ENCODE data around the gene PLA2G2F. TPM values are rescaled to one million over a fixed set of nuclear protein-coding genes. Genes with fewer than 3 reads are reported as not detected.
"Not testable (repeated sequence)": the region's sequence is repeated elsewhere in the genome, so short reads cannot be mapped to it uniquely, and the experiment has no call there.

Gene PLA2G2F
- total RNA-seq, 2 experiments from 2014 or later, result not detected

- H3K27ac Mint-ChIP-seq, result no peak overlapping the region
- no peaks in the 10 kb centered on the region for H3K36me3 ChIP-seq (ENCODE audit: insufficient read depth, low read length)
- H3K9me3 ChIP-seq (ENCODE audit: control insufficient read depth in 1 of 2, insufficient read depth in 1 of 2, low read length in 2 of 2), result peaks cover 0 to 3% of the 10 kb centered on the region in 2 experiments
- H3K4me1 ChIP-seq (ENCODE audit: insufficient read depth, low read length), result no peaks in the 10 kb centered on the region
- DNase-seq, result peak in 1 of 14 experiments; percentile 20
- intact Hi-C loops (cut with DNase I, micrococcal nuclease), result no loop called here
- no peak for TF ChIP-seq CTCF (IDR thresholded peaks at IDR 0.05)
- no peaks in the 10 kb centered on the region for H3K4me1 Mint-ChIP-seq (ENCODE audit: low read depth)
- peaks cover 0 to 6% of the 10 kb centered on the region in 2 experiments for H3K27me3 ChIP-seq (ENCODE audit: control insufficient read depth in 1 of 2, insufficient read depth in 2 of 2, low read length in 2 of 2)
- ChIA-PET CTCF (interaction anchor here (1.2 kb wide), 1 partner anchor 27 kb away, joined by 4 read pairs; no protein-coding TSS in a partner anchor), POLR2A (no interaction called here)
- H3K4me3 Mint-ChIP-seq, result no peak overlapping the region
- no peaks in the 10 kb centered on the region for H3K36me3 Mint-ChIP-seq (ENCODE audit: low read depth)
- H3K9me3 Mint-ChIP-seq, result no peaks in the 10 kb centered on the region
- H3K27me3 Mint-ChIP-seq, result peaks cover 27% of the 10 kb centered on the region
- H3K4me3 ChIP-seq (ENCODE audit: low read length), result no peak overlapping the region
- ATAC-seq (ENCODE audit: poor library complexity), result no peak
- no peak overlapping the region for H3K27ac ChIP-seq (ENCODE audit: low read depth in 1 of 2, low read length in 2 of 2)
Measured at GRCh38 chr1:20125100-20125499, 14.0 kb upstream of the PLA2G2F start.

- Histone ChIP-seq H3K4me1 (ENCODE audit: insufficient read depth, low read length) (no peaks in the 10 kb centered on the region), H3K36me3 (ENCODE audit: insufficient read depth, low read length) (no peaks in the 10 kb centered on the region), H3K4me3 (ENCODE audit: low read length) (no peak overlapping the region), H3K27ac (ENCODE audit: low read depth in 1 of 2, low read length in 2 of 2) (no peak overlapping the region), H3K27me3 (ENCODE audit: control insufficient read depth in 1 of 2, insufficient read depth in 2 of 2, low read length in 2 of 2) (peaks cover 0 to 6% of the 10 kb centered on the region in 2 experiments), H3K9me3 (ENCODE audit: control insufficient read depth in 1 of 2, insufficient read depth in 1 of 2, low read length in 2 of 2) (peaks cover 0 to 9% of the 10 kb centered on the region in 2 experiments)
- no peak for TF ChIP-seq CTCF (IDR thresholded peaks at IDR 0.05)
- H3K4me1 Mint-ChIP-seq (ENCODE audit: low read depth), result no peaks in the 10 kb centered on the region
- no peaks in the 10 kb centered on the region for H3K9me3 Mint-ChIP-seq
- intact Hi-C loops (cut with DNase I, micrococcal nuclease), result no loop called here
- H3K27ac Mint-ChIP-seq, result no peak overlapping the region
- CTCF ChIA-PET, result no interaction called here
- peaks cover 28% of the 10 kb centered on the region for H3K27me3 Mint-ChIP-seq
- H3K36me3 Mint-ChIP-seq (ENCODE audit: low read depth), result no peaks in the 10 kb centered on the region
- ATAC-seq (ENCODE audit: poor library complexity) (no peak), DNase-seq (peak in 1 of 14 experiments; percentile 13)
- no peak overlapping the region for H3K4me3 Mint-ChIP-seq
- POLR2A ChIA-PET, result no interaction called here
Measured at GRCh38 chr1:20126041-20126805, 12.9 kb upstream of the PLA2G2F start.

DNA sequence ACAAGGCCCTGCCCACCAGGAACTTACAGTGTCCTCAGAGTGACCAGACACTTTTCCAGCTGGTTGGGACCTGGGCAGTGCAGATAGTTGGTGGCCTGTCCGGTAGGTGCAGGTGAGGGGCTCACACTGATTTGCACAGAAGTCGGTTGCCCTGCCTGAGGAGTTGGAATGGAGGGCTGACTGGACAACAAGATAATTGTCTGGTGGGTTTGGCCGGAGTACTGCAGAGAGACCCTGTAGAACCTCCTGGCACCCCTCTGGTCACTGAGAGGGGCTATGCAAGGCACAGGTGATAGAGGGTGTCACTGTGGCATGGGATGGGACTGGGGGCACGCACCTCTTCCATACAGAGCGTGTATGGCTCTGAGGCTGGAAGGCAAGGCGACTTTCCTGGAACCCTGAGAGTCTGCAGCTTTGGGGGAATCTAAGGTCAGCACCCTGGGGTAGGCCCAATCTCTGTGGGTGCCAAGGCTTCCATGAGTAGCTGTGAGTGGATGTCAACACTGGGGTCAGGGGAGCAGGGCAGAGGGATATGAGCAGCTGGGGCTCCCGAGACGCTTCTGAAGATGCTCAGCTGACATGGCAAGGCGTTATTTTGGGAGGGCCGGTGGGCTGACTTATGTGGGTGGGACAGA is 12.2 kb upstream of the PLA2G2F start:
- H3K27me3 ChIP-seq (ENCODE audit: control insufficient read depth in 1 of 2, insufficient read depth in 2 of 2, low read length in 2 of 2), result peaks cover 0 to 6% of the 10 kb centered on the region in 2 experiments
- no peaks in the 10 kb centered on the region for H3K36me3 ChIP-seq (ENCODE audit: insufficient read depth, low read length)
- H3K4me3 Mint-ChIP-seq, result no peak overlapping the region
- no peaks in the 10 kb centered on the region for H3K9me3 Mint-ChIP-seq
- POLR2A ChIA-PET, result no interaction called here
- TF ChIP-seq CTCF (IDR thresholded peaks at IDR 0.05), result no peak
- no peak overlapping the region for H3K27ac ChIP-seq (ENCODE audit: low read depth in 1 of 2, low read length in 2 of 2)
- no peaks in the 10 kb centered on the region for H3K4me1 Mint-ChIP-seq (ENCODE audit: low read depth)
- no peak overlapping the region for H3K27ac Mint-ChIP-seq
- ATAC-seq (ENCODE audit: poor library complexity), result no peak
- intact Hi-C loops (cut with DNase I, micrococcal nuclease), result no loop called here
- H3K4me1 ChIP-seq (ENCODE audit: insufficient read depth, low read length), result no peaks in the 10 kb centered on the region
- peaks cover 0 to 9% of the 10 kb centered on the region in 2 experiments for H3K9me3 ChIP-seq (ENCODE audit: control insufficient read depth in 1 of 2, insufficient read depth in 1 of 2, low read length in 2 of 2)
- CTCF ChIA-PET, result no interaction called here
- H3K36me3 Mint-ChIP-seq (ENCODE audit: low read depth), result no peaks in the 10 kb centered on the region
- DNase-seq, result peak in 1 of 14 experiments; percentile 19
- H3K27me3 Mint-ChIP-seq, result peaks cover 28% of the 10 kb centered on the region
- H3K4me3 ChIP-seq (ENCODE audit: low read length), result no peak overlapping the region

DNA sequence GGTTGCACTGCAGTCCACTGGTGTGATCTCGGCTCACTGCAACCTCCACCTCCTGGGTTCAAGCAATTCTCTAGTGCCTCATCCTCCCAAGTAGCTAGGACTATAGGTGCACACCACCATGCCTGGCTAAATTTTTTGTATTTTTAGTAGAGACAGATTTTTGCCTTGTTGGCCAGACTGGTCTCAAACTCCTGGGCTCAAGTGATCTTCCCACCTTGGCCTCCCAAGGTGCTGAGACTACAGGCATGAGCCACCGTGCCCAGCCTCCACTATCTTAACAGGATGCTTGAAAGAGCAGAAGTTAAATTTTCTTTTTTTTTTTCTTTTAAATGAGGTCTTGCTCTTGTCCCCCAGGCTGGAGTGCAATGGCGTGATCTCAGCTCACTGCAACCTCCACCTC is 8.6 kb upstream of the PLA2G2F start:
- H3K27ac ChIP-seq (ENCODE audit: low read depth in 1 of 2, low read length in 2 of 2); H3K9me3 Mint-ChIP-seq; H3K9me3 ChIP-seq (ENCODE audit: control insufficient read depth in 1 of 2, insufficient read depth in 1 of 2, low read length in 2 of 2); H3K4me3 Mint-ChIP-seq; H3K4me1 ChIP-seq (ENCODE audit: insufficient read depth, low read length); H3K27ac Mint-ChIP-seq; H3K4me1 Mint-ChIP-seq (ENCODE audit: low read depth); POLR2A ChIA-PET; H3K36me3 Mint-ChIP-seq (ENCODE audit: low read depth); DNase-seq; H3K4me3 ChIP-seq (ENCODE audit: low read length); intact Hi-C loops (cut with DNase I, micrococcal nuclease); ATAC-seq (ENCODE audit: poor library complexity); H3K27me3 ChIP-seq (ENCODE audit: control insufficient read depth in 1 of 2, insufficient read depth in 2 of 2, low read length in 2 of 2); CTCF ChIA-PET; H3K36me3 ChIP-seq (ENCODE audit: insufficient read depth, low read length): not testable (repeated sequence)
- H3K27me3 Mint-ChIP-seq, result peaks cover 14% of the 10 kb centered on the region

Measured in CD4-positive, alpha-beta T cell (primary cell).